HEK293 (cell line): Measurements from ENCODE around the gene KCNK1.
"Not testable (repeated sequence)": the region's sequence is repeated elsewhere in the genome, so short reads cannot be mapped to it uniquely, and the experiment has no call there.

Source experiments
- CTCF ChIA-PET: fragments of 350-600 bp; formaldehyde crosslinking; extraction: SDS; loops from one replicate; lab custom pipeline; 2021; ENCODE audit warnings: antibody characterized with exemption; lab: Yijun Ruan, JAX
- POLR2A ChIA-PET: fragments of 300-600 bp; formaldehyde crosslinking; extraction: SDS; loops from one replicate; lab custom pipeline; 2020; ENCODE audit warnings: antibody characterized with exemption, inconsistent platforms; lab: Yijun Ruan, JAX
- H3K27ac ChIP-seq: fragments of 200-500 bp; sonication (Bioruptor generic); 2 replicates; pipeline ENCODE4 v1.5.1; 2014; ENCODE audit warnings: low read depth, low read length, control low read depth, inconsistent platforms; ENCODE audit errors: extremely low read depth
- H3K36me3 ChIP-seq, 2 experiments: fragments of 200-500 bp in 1 of 2; sonication (Bioruptor generic) in 1 of 2; 1 replicate in 1 of 2; 2 replicates in 1 of 2; pipeline ENCODE4 v1.5.1; 2014 to 2017; ENCODE audit warnings: inconsistent platforms in 2 of 2, low read length in 2 of 2; ENCODE audit not compliant: control insufficient read depth in 2 of 2, insufficient read depth in 1 of 2
- H3K4me1 ChIP-seq: fragments of 200-500 bp; sonication (Bioruptor generic); 2 replicates; pipeline ENCODE4 v1.5.1; 2014; ENCODE audit warnings: mild to moderate bottlenecking, low read length, inconsistent platforms; ENCODE audit not compliant: control insufficient read depth, insufficient read depth
- H3K4me3 ChIP-seq: 2 replicates; pipeline ENCODE4 v1.5.1; 2011; ENCODE audit warnings: low read depth, mild to moderate bottlenecking, control low read depth, low read length, moderate library complexity
- H3K9me3 ChIP-seq: fragments of 200-500 bp; sonication (Bioruptor generic); 2 replicates; pipeline ENCODE4 v1.5.1; 2014; ENCODE audit warnings: low read depth, low read length, inconsistent platforms; ENCODE audit not compliant: control insufficient read depth, insufficient read depth
- ELK4 ChIP-seq: IDR thresholded peaks from 2 replicates; pipeline ENCODE4 v1.6.1; 2011; ENCODE audit warnings: mild to moderate bottlenecking, low read depth, low read length, borderline replicate concordance
- INSM2 ChIP-seq: fragments of 450-650 bp; formaldehyde crosslinking; IDR thresholded peaks from 2 replicates; pipeline ENCODE4 v1.5.1; 2016; ENCODE audit warnings: missing biosample characterization, missing genetic modification characterization
- KLF10 ChIP-seq: fragments of 450-650 bp; IDR thresholded peaks from 2 replicates; pipeline ENCODE4 v1.5.1; 2018; ENCODE audit warnings: missing biosample characterization, mild to moderate bottlenecking, missing genetic modification characterization
- SETDB1 ChIP-seq: IDR thresholded peaks from one replicate; pipeline ENCODE4 v1.6.1; 2017; ENCODE audit warnings: mild to moderate bottlenecking, low read length, moderate library complexity, mixed read lengths; ENCODE audit not compliant: insufficient read length
- YY2 ChIP-seq: fragments of 450-650 bp; formaldehyde crosslinking; IDR thresholded peaks from 2 replicates; pipeline ENCODE4 v1.5.1; 2016; ENCODE audit warnings: missing biosample characterization, missing genetic modification characterization
- ZNF121 ChIP-seq: fragments of 450-650 bp; formaldehyde crosslinking; IDR thresholded peaks from 2 replicates; pipeline ENCODE4 v1.5.1; 2016; ENCODE audit warnings: missing biosample characterization, missing genetic modification characterization
- ZNF202 ChIP-seq: fragments of 450-650 bp; formaldehyde crosslinking; IDR thresholded peaks from 2 replicates; pipeline ENCODE4 v1.5.1; 2016; ENCODE audit warnings: missing biosample characterization, missing genetic modification characterization, borderline replicate concordance
- ZNF239 ChIP-seq: fragments of 450-650 bp; formaldehyde crosslinking; IDR thresholded peaks from 2 replicates; pipeline ENCODE4 v1.5.1; 2016; ENCODE audit warnings: missing biosample characterization, missing genetic modification characterization
- ZNF280D ChIP-seq: fragments of 450-650 bp; formaldehyde crosslinking; IDR thresholded peaks from 2 replicates; pipeline ENCODE4 v1.5.1; 2016; ENCODE audit warnings: missing biosample characterization, missing genetic modification characterization
- ZNF391 ChIP-seq: fragments of 450-650 bp; formaldehyde crosslinking; IDR thresholded peaks from 2 replicates; pipeline ENCODE4 v1.5.1; 2016; ENCODE audit warnings: low read depth, missing biosample characterization, missing genetic modification characterization, borderline replicate concordance
- ZNF555 ChIP-seq: fragments of 450-650 bp; formaldehyde crosslinking; conservative IDR thresholded peaks from 2 replicates; pipeline ENCODE4 v1.5.1; 2017; ENCODE audit warnings: missing biosample characterization, mild to moderate bottlenecking, missing genetic modification characterization, inconsistent platforms
- ZNF580 ChIP-seq: fragments of 450-650 bp; formaldehyde crosslinking; IDR thresholded peaks from 2 replicates; pipeline ENCODE4 v1.5.1; 2016; ENCODE audit warnings: missing biosample characterization, missing genetic modification characterization
- ZNF664 ChIP-seq: fragments of 450-650 bp; formaldehyde crosslinking; IDR thresholded peaks from 2 replicates; pipeline ENCODE4 v1.5.1; 2016; ENCODE audit warnings: missing biosample characterization, missing genetic modification characterization
- ZNF704 ChIP-seq: fragments of 450-650 bp; formaldehyde crosslinking; IDR thresholded peaks from 2 replicates; pipeline ENCODE4 v1.5.1; 2016; ENCODE audit warnings: missing biosample characterization, missing genetic modification characterization
- ZSCAN16 ChIP-seq: fragments of 450-650 bp; formaldehyde crosslinking; IDR thresholded peaks from 2 replicates; pipeline ENCODE4 v1.5.1; 2016; ENCODE audit warnings: missing biosample characterization, missing genetic modification characterization
- ZSCAN30 ChIP-seq: fragments of 450-650 bp; IDR thresholded peaks from 2 replicates; pipeline ENCODE4 v1.5.1; 2018; ENCODE audit warnings: missing biosample characterization, mild to moderate bottlenecking, missing genetic modification characterization, moderate library complexity

KCNK1 gene

GRCh38 chr1:233679591-233680373 is 65.9 kb downstream of the KCNK1 start:
- POLR2A ChIA-PET: no interaction called here

GRCh38 chr1:233681285-233681684 is 67.4 kb downstream of the KCNK1 start:
- CTCF ChIA-PET: no interaction called here
- no peak overlapping the region for H3K27ac ChIP-seq
- no peaks in the 10 kb centered on the region for H3K36me3 ChIP-seq
- peaks cover 8% of the 10 kb centered on the region for H3K4me1 ChIP-seq
- peak; percentile 87 for TF ChIP-seq ZNF121 (tag by site-specific recombination)
- TF ChIP-seq INSM2 (tag by site-specific recombination): no peak
- POLR2A ChIA-PET: no interaction called here
- H3K9me3 ChIP-seq: no peaks in the 10 kb centered on the region
- no peak overlapping the region for H3K4me3 ChIP-seq

More at GRCh38 chr1:233679591-233680373, 65.9 kb downstream of the KCNK1 start:
- no peaks in the 10 kb centered on the region for H3K36me3 ChIP-seq
- no peak overlapping the region for H3K27ac ChIP-seq
- CTCF ChIA-PET: interaction anchor here (0.7 to 1.1 kb wide), 5 partner anchors 10 to 1662 kb away, joined by 3 to 5 read pairs (median 4); no protein-coding TSS in a partner anchor
- no peaks in the 10 kb centered on the region for H3K9me3 ChIP-seq
- TF ChIP-seq ZSCAN30: no peak
- TF ChIP-seq ZNF664: peak; percentile 84
- TF ChIP-seq SETDB1: peak; percentile 29
- peaks cover 8% of the 10 kb centered on the region for H3K4me1 ChIP-seq
- H3K4me3 ChIP-seq: no peak overlapping the region

- H3K4me3 ChIP-seq, POLR2A ChIA-PET, H3K27ac ChIP-seq, H3K36me3 ChIP-seq, CTCF ChIA-PET, H3K4me1 ChIP-seq, H3K9me3 ChIP-seq: not testable (repeated sequence)
These were observed 72.7 kb downstream of the KCNK1 start for GRCh38 chr1:233686653-233687052.

- no peak for TF ChIP-seq ZNF580
- TF ChIP-seq ELK4: no peak
- TF ChIP-seq ZNF121 (tag by site-specific recombination): no peak
- TF ChIP-seq ZNF704 (tag by site-specific recombination): no peak
- TF ChIP-seq KLF10 (tag by site-specific recombination): no peak
- TF ChIP-seq ZNF239: no peak
- no peak for TF ChIP-seq ZSCAN16
- no peak for TF ChIP-seq ZNF202 (tag by site-specific recombination)
- no peak for TF ChIP-seq ZNF280D
- TF ChIP-seq ZNF391 (tag by site-specific recombination): no peak
- no peak for TF ChIP-seq YY2
- TF ChIP-seq ZNF555 (tag by site-specific recombination): no peak
- POLR2A ChIA-PET: interaction anchor here (0.5 kb wide), 1 partner anchor 115 kb away, joined by 4 read pairs; no protein-coding TSS in a partner anchor
- CTCF ChIA-PET: interaction anchor here (1.5 kb wide), 1 partner anchor 10 kb away, joined by 5 read pairs; no protein-coding TSS in a partner anchor
- H3K27ac ChIP-seq: no peak overlapping the region
- H3K9me3 ChIP-seq: no peaks in the 10 kb centered on the region
- H3K4me1 ChIP-seq: no peaks in the 10 kb centered on the region
- H3K4me3 ChIP-seq: no peak overlapping the region
- no peaks in the 10 kb centered on the region for H3K36me3 ChIP-seq
These were observed 75.3 kb downstream of the KCNK1 start for GRCh38 chr1:233689017-233689747.
